ENCODE results near the gene RAP1GDS1. TPM values are rescaled to one million over a fixed set of nuclear protein-coding genes. Genes with fewer than 3 reads are reported as not detected.
A peak's percentile ranks its signal among the peaks of the same experiment; 100 is the strongest.

Gene RAP1GDS1
- total and polyA plus RNA-seq, 2 of the 4 experiments (the other 2 are of a cell fraction) = 29.0 to 85.1 TPM

DNA sequence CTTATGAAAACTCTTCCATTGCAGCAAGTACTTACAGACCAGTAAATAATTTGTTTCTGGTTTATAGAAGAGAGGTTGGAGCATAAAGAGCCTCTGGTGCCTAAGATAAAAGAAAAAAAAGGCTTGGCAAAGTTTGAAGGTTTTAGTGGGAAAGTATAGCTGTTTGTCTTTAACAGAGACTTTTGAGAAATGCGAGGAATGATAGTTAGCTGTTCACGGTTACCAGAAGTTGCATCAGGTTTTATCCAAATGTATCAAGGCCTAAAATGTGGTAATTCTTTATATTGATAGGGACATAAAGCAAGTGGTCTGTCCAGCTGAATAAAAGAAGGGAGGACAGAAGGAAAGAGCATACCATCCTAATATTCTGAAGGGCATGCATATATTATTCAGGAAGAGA, 29.3 kb downstream of the RAP1GDS1 start:
- H4K20me1 ChIP-seq (ENCODE audit: insufficient read depth, low read length) = no peaks in the 10 kb centered on the region; the same call in 1 of the 2 replicates
- peak overlapping the region; percentile 84 for H2BK120ac ChIP-seq (ENCODE audit: low read depth, low read length)
- H4K5ac ChIP-seq (ENCODE audit: low read depth, low read length) = 0 out of 2 replicates have a peak overlapping the region, but pooled peaks have one; percentile 14
- H3K9me3 ChIP-seq (ENCODE audit: control insufficient read depth, insufficient read depth, low read length) = no peaks in the 10 kb centered on the region
- H3K23ac ChIP-seq (ENCODE audit: low read depth, low read length) = peak overlapping the region; percentile 22; the same call in 1 of the 2 replicates
- DNase-seq (peak; percentile 77), ATAC-seq (ENCODE audit: low read depth) (peak; percentile 58)
- no peaks in the 10 kb centered on the region for H3K36me3 ChIP-seq (ENCODE audit: control insufficient read depth, insufficient read depth, low read length)
- TF ChIP-seq SMC3 (IDR thresholded peaks at IDR 0.05; ENCODE audit: low read depth, low read length) (no peak), FOS (IDR thresholded peaks at IDR 0.05; ENCODE audit: low read depth, low read length) (no peak), POLR2A (IDR thresholded peaks at IDR 0.05; ENCODE audit: low read depth, low read length) (no peak), RFX5 (IDR thresholded peaks at IDR 0.05; ENCODE audit: low read depth, low read length) (no peak), CEBPB (IDR thresholded peaks at IDR 0.05; ENCODE audit: low read depth, low read length) (peak; percentile 82)
- no TSS peak for BruUV-seq (replicated peaks)
- H3K4ac ChIP-seq (ENCODE audit: low read depth, low read length) = no peak overlapping the region; the same call in 1 of the 2 replicates
- no peak overlapping the region for H3K4me3 ChIP-seq (ENCODE audit: insufficient read depth, low read depth, low read length)
- H3K56ac ChIP-seq (ENCODE audit: extremely low read depth, insufficient read depth, low read length) = peak overlapping the region; percentile 42; the same call in 1 of the 2 replicates
- H3K18ac ChIP-seq (ENCODE audit: low read depth, low read length) = peak overlapping the region; percentile 47; the same call in 1 of the 2 replicates
- no peak overlapping the region for H2BK15ac ChIP-seq (ENCODE audit: low read depth, low read length)
- H3K4me2 ChIP-seq (ENCODE audit: low read depth, low read length) = peak overlapping the region; percentile 8; the same call in 1 of the 2 replicates
- H4K91ac ChIP-seq (ENCODE audit: insufficient read depth, low read depth, low read length) = peak overlapping the region; percentile 26; the same call in 1 of the 2 replicates
- WGBS, 2 experiments (ENCODE audit: extremely low coverage in 2 of 2, insufficient read length in 1 of 2) = 90% methylated on average over 2 of the region's 2 CpGs; no CpG with 5 or more reads in 1 of the 2 experiments
- no peak overlapping the region for H3K9ac ChIP-seq (ENCODE audit: low read depth, low read length)
- ChIA-PET CTCF (no interaction called here), POLR2A (ENCODE audit: unreplicated experiment) (no interaction called here)
- no peak overlapping the region; the same call in 1 of the 2 replicates for H3K14ac ChIP-seq (replicated peaks; ENCODE audit: low read depth, low read length)
- in situ Hi-C loops (cut with MboI; ENCODE audit: low sequenced_read_pairs) (no loop called here), dilution Hi-C loops (cut with HindIII; ENCODE audit: low sequenced_read_pairs, unreplicated experiment) (no loop called here), intact Hi-C loops (cut with micrococcal nuclease) (no loop called here)
- peak overlapping the region; percentile 27; the same call in 1 of the 2 replicates for H2BK20ac ChIP-seq (ENCODE audit: low read depth, low read length)
- peaks cover 4% of the 10 kb centered on the region for H3K4me1 ChIP-seq (ENCODE audit: control insufficient read depth, insufficient read depth, low read length)
- H3K27me3 ChIP-seq (ENCODE audit: control insufficient read depth, insufficient read depth, low read length) = no peaks in the 10 kb centered on the region
- H3K27ac ChIP-seq (ENCODE audit: insufficient read depth, low read length) = no peak overlapping the region; the same call in 1 of the 2 replicates
- H4K8ac ChIP-seq (ENCODE audit: low read depth in 2 of 2, low read length in 2 of 2) = peak overlapping the region in 1 of 2 experiments; percentile 68; a peak in 2 of 4 replicates
- peak overlapping the region; percentile 43 for H2BK5ac ChIP-seq (ENCODE audit: low read depth, low read length, poor library complexity, severe bottlenecking)
- peaks cover 7% of the 10 kb centered on the region; the same call in 1 of the 2 replicates for H3K9me1 ChIP-seq (ENCODE audit: insufficient read depth, low read length)
- H2AFZ ChIP-seq (replicated peaks; ENCODE audit: low read length, poor library complexity) = no peak overlapping the region
- H3K79me1 ChIP-seq (ENCODE audit: low read depth in 1 of 2, low read length in 2 of 2) = peaks cover 17 to 22% of the 10 kb centered on the region in 2 experiments
- no peak overlapping the region for H2AK5ac ChIP-seq (ENCODE audit: low read depth, low read length)
- no peak overlapping the region for H2AK9ac ChIP-seq (replicated peaks; ENCODE audit: low read depth, low read length, poor library complexity)

All from IMR-90 (cell line).